HepG2 (cell line): ENCODE results near the gene TOP1. TPM values are rescaled to one million over a fixed set of nuclear protein-coding genes. Genes with fewer than 3 reads are reported as not detected.
A peak's percentile ranks its signal among the peaks of the same experiment; 100 is the strongest.

Experiments used
- CREBL2 ChIP-seq: sonication (generic); formaldehyde crosslinking; IDR thresholded peaks from 2 replicates; pipeline ENCODE4 v1.8.1; 2023; ENCODE audit warnings: missing genetic modification reagents, mild to moderate bottlenecking, borderline replicate concordance
- EP300 ChIP-seq, 3 experiments: sonication (generic) in 1 of 3; formaldehyde crosslinking in 1 of 3; IDR thresholded peaks; 2 replicates each; pipeline versions ENCODE4 v1.5.1 to v1.6.1; 2011 to 2020; ENCODE audit warnings: low read depth in 2 of 3, low read length in 2 of 3, borderline replicate concordance in 1 of 3, improper control_type of control experiment in 1 of 3, mild to moderate bottlenecking in 1 of 3, missing genetic modification reagents in 1 of 3, moderate library complexity in 1 of 3
- GZF1 ChIP-seq: sonication (generic); formaldehyde crosslinking; IDR thresholded peaks from 2 replicates; pipeline ENCODE4 v1.5.1; 2020; ENCODE audit warnings: mild to moderate bottlenecking, missing genetic modification reagents
- HINFP ChIP-seq: sonication (generic); formaldehyde crosslinking; IDR thresholded peaks from 2 replicates; pipeline ENCODE4 v1.4.0; 2020; ENCODE audit warnings: low read depth, mild to moderate bottlenecking, missing genetic modification reagents
- MAZ ChIP-seq, 2 experiments: sonication (generic) in 1 of 2; formaldehyde crosslinking in 1 of 2; IDR thresholded peaks; 2 replicates each; pipeline versions ENCODE4 v1.5.0 to v1.6.1; 2012 to 2020; ENCODE audit warnings: low read depth in 2 of 2, mild to moderate bottlenecking in 2 of 2, borderline replicate concordance in 1 of 2, improper control_type of control experiment in 1 of 2, low read length in 1 of 2, missing genetic modification reagents in 1 of 2, moderate library complexity in 1 of 2
- RFX5 ChIP-seq: IDR thresholded peaks from 2 replicates; pipeline ENCODE4 v1.6.1; 2011; ENCODE audit warnings: low read depth, low read length, improper control_type of control experiment
- ZBTB4 ChIP-seq: sonication (generic); formaldehyde crosslinking; IDR thresholded peaks from 2 replicates; pipeline ENCODE4 v1.4.0; 2020; ENCODE audit warnings: missing genetic modification reagents, mild to moderate bottlenecking, borderline replicate concordance
- ZEB1 ChIP-seq: IDR thresholded peaks from 2 replicates; pipeline ENCODE4 v1.6.1; 2012; ENCODE audit warnings: mild to moderate bottlenecking, low read depth, inconsistent platforms; ENCODE audit not compliant: insufficient replicate concordance
- ZNF292 ChIP-seq: sonication (generic); formaldehyde crosslinking; IDR thresholded peaks from 2 replicates; pipeline ENCODE4 v1.8.1; 2022; ENCODE audit warnings: mild to moderate bottlenecking, low read depth, missing genetic modification reagents, borderline replicate concordance
- ZNF460 ChIP-seq: sonication (generic); formaldehyde crosslinking; IDR thresholded peaks from 2 replicates; pipeline ENCODE4 v1.5.1; 2020; ENCODE audit warnings: missing genetic modification reagents, mild to moderate bottlenecking, borderline replicate concordance
- polyA plus RNA-seq, 8 experiments: library from polyadenylated mRNA; depleted of rRNA in 3 of 8; stranded (reverse) in 7 of 8; unstranded in 1 of 8; fragments of >200 nt; fragmentation: Illumina TruSeq in 4 of 8; extraction: Trizol in 4 of 8; gene quantifications; 2 replicates each; pipeline versions ENCODE4 v1.2.1 to v1.2.3, GENCODE V29; 2011 to 2016; ENCODE audit warnings: low read depth in 4 of 8, missing spikeins in 1 of 8, mixed read lengths in 1 of 8; ENCODE audit not compliant: insufficient read depth in 1 of 8
- total RNA-seq, 5 experiments: library from RNA; depleted of rRNA; stranded (reverse); fragments of >200 nt; fragmentation: Illumina TruSeq; extraction: Trizol; gene quantifications; 2 replicates each; pipeline ENCODE4 v1.2.3, GENCODE V29; 2016; ENCODE audit warnings: low read depth in 1 of 5
- TF ChIP-seq, protein P1 (sequence below): IDR thresholded peaks from 2 replicates; pipeline ENCODE4 v1.6.1; 2016; ENCODE audit warnings: missing genetic modification reagents, missing compliant biosample characterization
- TF ChIP-seq, protein P2 (sequence below): sonication (generic); formaldehyde crosslinking; IDR thresholded peaks from 2 replicates; pipeline ENCODE4 v1.5.0; 2020; ENCODE audit warnings: missing genetic modification reagents, mild to moderate bottlenecking, borderline replicate concordance

TOP1 gene
- total and polyA plus RNA-seq, 2 of the 13 experiments (the other 11 are each of a cell fraction or from before 2014, with no cell fraction given): 10.2 to 19.4 TPM

GRCh38 chr20:41151134-41151869 lies 122.7 kb downstream of the TOP1 start (continued):
- peak; percentile 85; the same call in 1 of the 2 replicates for TF ChIP-seq ZBTB4 (CRISPR knock-in tag)
- TF ChIP-seq GZF1 (CRISPR knock-in tag): no peak
- no peak for TF ChIP-seq ZNF460 (CRISPR knock-in tag)
- TF ChIP-seq, protein P1, sequence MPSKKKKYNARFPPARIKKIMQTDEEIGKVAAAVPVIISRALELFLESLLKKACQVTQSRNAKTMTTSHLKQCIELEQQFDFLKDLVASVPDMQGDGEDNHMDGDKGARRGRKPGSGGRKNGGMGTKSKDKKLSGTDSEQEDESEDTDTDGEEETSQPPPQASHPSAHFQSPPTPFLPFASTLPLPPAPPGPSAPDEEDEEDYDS: no peak
- TF ChIP-seq MAZ (IDR thresholded peaks at IDR 0.05; ENCODE audit: borderline replicate concordance, low read depth, low read length): no peak
- no peak for TF ChIP-seq MAZ (CRISPR knock-in tag; IDR thresholded peaks at IDR 0.05; ENCODE audit: low read depth)
- TF ChIP-seq RFX5: no peak
- TF ChIP-seq, protein P2, sequence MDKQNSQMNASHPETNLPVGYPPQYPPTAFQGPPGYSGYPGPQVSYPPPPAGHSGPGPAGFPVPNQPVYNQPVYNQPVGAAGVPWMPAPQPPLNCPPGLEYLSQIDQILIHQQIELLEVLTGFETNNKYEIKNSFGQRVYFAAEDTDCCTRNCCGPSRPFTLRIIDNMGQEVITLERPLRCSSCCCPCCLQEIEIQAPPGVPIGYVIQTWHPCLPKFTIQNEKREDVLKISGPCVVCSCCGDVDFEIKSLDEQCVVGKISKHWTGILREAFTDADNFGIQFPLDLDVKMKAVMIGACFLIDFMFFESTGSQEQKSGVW: no peak
- TF ChIP-seq ZEB1: no peak
- TF ChIP-seq ZNF292 (CRISPR knock-in tag): peak; percentile 70; the same call in 1 of the 2 replicates
- TF ChIP-seq EP300 (IDR thresholded peaks at IDR 0.05; ENCODE audit: low read depth in 2 of 2, low read length in 2 of 2): 0 out of 4 replicates have a peak, but pooled peaks have one; percentile 12 to 36
- no peak for TF ChIP-seq EP300 (CRISPR knock-in tag; IDR thresholded peaks at IDR 0.05; ENCODE audit: borderline replicate concordance)
- TF ChIP-seq HINFP (CRISPR knock-in tag): no peak
- no peak for TF ChIP-seq CREBL2 (CRISPR knock-in tag)
